Adrenal gland (tissue), 12 donors: ENCODE measurements around the gene GATAD2A. TPM values are rescaled to one million over a fixed set of nuclear protein-coding genes. Genes with fewer than 3 reads are reported as not detected.

Source experiments
- DNase-seq, 7 donors: peaks; one replicate each; pipeline ENCODE4 v3.0.0-alpha.2; 2019 to 2020
- H3K27ac ChIP-seq, 5 donors: fragments of 200-600 bp; sonication (generic) in 4 of 5; 1 replicate in 3 of 5; 2 replicates in 2 of 5; pipeline versions ENCODE4 v1.5.1 to v1.8.0; 2016 to 2020; ENCODE audit warnings: mild to moderate bottlenecking in 1 of 5
- H3K27me3 ChIP-seq: fragments of 200-600 bp; 2 replicates; pipeline ENCODE4 v1.8.0; 2021
- H3K36me3 ChIP-seq, 2 donors: fragments of 200-600 bp; replicated peaks in 1 of 2; 1 replicate in 1 of 2; 2 replicates in 1 of 2; pipeline versions ENCODE4 v1.5.1 to v1.8.0; 2018 to 2022
- H3K4me1 ChIP-seq, 2 donors: fragments of 200-600 bp; replicated peaks in 1 of 2; 1 replicate in 1 of 2; 2 replicates in 1 of 2; pipeline versions ENCODE4 v1.5.1 to v1.8.0; 2018 to 2021
- H3K4me3 ChIP-seq, 4 donors: fragments of 200-600 bp; sonication (generic) in 3 of 4; one replicate each; pipeline ENCODE4 v1.5.1; 2016 to 2018
- H3K9me3 ChIP-seq, 3 donors: fragments of 200-600 bp; sonication (generic) in 1 of 3; replicated peaks in 1 of 3; 1 replicate in 2 of 3; 2 replicates in 1 of 3; pipeline versions ENCODE4 v1.5.1 to v1.8.0; 2016 to 2021
- POLR2A ChIP-seq, 2 donors: fragments of 450-650 bp; IDR thresholded peaks; one replicate each; pipeline ENCODE4 v1.6.1; 2017; ENCODE audit warnings: antibody characterized with exemption in 2 of 2, mild to moderate bottlenecking in 2 of 2, moderate library complexity in 1 of 2
- WGBS, 4 donors: extraction: QIAGEN DNeasy Blood & Tissue Kit in 2 of 4; methylation state at CpG; one replicate each; pipeline versions ENCODE4 v1.1.5 to v1.1.7; 2013 to 2017; 5-methylcytosine and 5-hydroxymethylcytosine counted together
- intact Hi-C, 2 donors: fragments of 100-400 bp; cut with DNase I; formaldehyde crosslinking; loops; one replicate each; pipeline versions ENCODE4 v1.14.1 to v1.15.0; 2022 to 2023
- polyA plus RNA-seq, 3 donors: library from polyadenylated mRNA; stranded (reverse); fragments of 200-250 nt in 2 of 3; fragments of 350-450 nt in 1 of 3; fragmentation: Illumina TruSeq in 1 of 3; extraction: RNeasy Lipid Tissue Mini Kit (QIAGEN cat#74804) in 1 of 3; gene quantifications; one replicate each; pipeline ENCODE4 v1.2.3, GENCODE V29; 2013 to 2014
- total RNA-seq, 9 donors: library from RNA; depleted of rRNA in 4 of 9; stranded (reverse); fragments of >200 nt in 4 of 9; fragments of 120-200 nt in 1 of 9; fragmentation: NEBNext Ultra II Directional in 1 of 9; extraction: Animal tissue kit (Norgen Biotek cat#: 25700) in 1 of 9; gene quantifications; one replicate each; pipeline versions ENCODE4 v1.1.0 to v1.2.4, GENCODE V29; 2013 to 2023
- TF ChIP-seq, protein P1 (sequence below), 6 experiments: fragments of 450-650 bp in 4 of 6; fragments of 200-600 bp in 2 of 6; sonication (generic) in 1 of 6; IDR thresholded peaks; 1 replicate in 5 of 6; 2 replicates in 1 of 6; pipeline versions ENCODE4 v1.5.1 to v1.8.0; 2016 to 2021; ENCODE audit warnings: antibody characterized with exemption in 6 of 6, mild to moderate bottlenecking in 2 of 6, moderate library complexity in 1 of 6
- donor health status: healthy with polysubstance abuse.
- donor health status: Bipolar disorder and iron deficiency.
- donor health status: DM: yes; HTN: yes; CAD: no.
- donor health status: DM: no; HTN: no; CAD: no.
- donor health status: DM: no; HTN: no; CAD: no.
- donor health status: DM: yes; HTN: yes; CAD: no.

Gene GATAD2A
- total and polyA plus RNA-seq, 12 donors = 17.0 to 125 (median 61.9) TPM

DNA sequence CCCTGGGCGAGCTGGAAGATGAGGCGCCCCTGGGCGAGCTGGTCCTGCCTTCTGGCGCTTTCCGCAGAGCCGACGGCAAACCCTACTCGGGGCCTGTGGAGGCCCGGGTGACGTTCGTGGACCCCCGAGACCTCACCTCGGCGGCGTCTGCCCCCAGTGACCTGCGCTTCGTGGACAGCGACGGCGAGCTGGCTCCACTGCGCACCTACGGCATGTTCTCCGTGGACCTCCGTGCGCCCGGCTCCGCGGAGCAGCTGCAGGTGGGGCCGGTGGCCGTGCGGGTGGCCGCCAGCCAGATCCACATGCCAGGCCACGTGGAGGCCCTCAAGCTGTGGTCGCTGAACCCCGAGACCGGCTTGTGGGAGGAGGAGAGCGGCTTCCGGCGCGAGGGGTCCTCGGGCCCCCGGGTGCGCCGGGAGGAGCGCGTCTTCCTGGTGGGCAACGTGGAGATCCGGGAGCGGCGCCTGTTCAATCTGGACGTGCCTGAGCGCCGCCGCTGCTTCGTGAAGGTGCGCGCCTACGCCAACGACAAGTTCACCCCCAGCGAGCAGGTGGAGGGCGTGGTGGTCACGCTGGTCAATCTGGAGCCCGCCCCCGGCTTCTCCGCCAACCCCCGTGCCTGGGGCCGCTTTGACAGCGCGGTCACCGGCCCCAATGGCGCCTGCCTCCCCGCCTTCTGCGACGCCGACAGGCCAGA is 138.9 kb downstream of the GATAD2A start:
- H3K4me1 ChIP-seq = peaks cover 0 to 6% of the 10 kb centered on the region in 2 donors
- intact Hi-C loops = no loop called here
- H3K27ac ChIP-seq = no peak overlapping the region
- no peak overlapping the region for H3K4me3 ChIP-seq
- H3K36me3 ChIP-seq = no peaks in the 10 kb centered on the region
- no peak for DNase-seq
- H3K27me3 ChIP-seq = peaks cover 35% of the 10 kb centered on the region
- no peaks in the 10 kb centered on the region for H3K9me3 ChIP-seq
- 89 to 92% (median 91%) methylated on average over 54 to 75 of the region's 75 CpGs for WGBS, 4 donors
- TF ChIP-seq, protein P1, sequence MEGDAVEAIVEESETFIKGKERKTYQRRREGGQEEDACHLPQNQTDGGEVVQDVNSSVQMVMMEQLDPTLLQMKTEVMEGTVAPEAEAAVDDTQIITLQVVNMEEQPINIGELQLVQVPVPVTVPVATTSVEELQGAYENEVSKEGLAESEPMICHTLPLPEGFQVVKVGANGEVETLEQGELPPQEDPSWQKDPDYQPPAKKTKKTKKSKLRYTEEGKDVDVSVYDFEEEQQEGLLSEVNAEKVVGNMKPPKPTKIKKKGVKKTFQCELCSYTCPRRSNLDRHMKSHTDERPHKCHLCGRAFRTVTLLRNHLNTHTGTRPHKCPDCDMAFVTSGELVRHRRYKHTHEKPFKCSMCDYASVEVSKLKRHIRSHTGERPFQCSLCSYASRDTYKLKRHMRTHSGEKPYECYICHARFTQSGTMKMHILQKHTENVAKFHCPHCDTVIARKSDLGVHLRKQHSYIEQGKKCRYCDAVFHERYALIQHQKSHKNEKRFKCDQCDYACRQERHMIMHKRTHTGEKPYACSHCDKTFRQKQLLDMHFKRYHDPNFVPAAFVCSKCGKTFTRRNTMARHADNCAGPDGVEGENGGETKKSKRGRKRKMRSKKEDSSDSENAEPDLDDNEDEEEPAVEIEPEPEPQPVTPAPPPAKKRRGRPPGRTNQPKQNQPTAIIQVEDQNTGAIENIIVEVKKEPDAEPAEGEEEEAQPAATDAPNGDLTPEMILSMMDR (IDR thresholded peaks at IDR 0.05) = no peak
- no peak for TF ChIP-seq POLR2A (IDR thresholded peaks at IDR 0.05)

DNA sequence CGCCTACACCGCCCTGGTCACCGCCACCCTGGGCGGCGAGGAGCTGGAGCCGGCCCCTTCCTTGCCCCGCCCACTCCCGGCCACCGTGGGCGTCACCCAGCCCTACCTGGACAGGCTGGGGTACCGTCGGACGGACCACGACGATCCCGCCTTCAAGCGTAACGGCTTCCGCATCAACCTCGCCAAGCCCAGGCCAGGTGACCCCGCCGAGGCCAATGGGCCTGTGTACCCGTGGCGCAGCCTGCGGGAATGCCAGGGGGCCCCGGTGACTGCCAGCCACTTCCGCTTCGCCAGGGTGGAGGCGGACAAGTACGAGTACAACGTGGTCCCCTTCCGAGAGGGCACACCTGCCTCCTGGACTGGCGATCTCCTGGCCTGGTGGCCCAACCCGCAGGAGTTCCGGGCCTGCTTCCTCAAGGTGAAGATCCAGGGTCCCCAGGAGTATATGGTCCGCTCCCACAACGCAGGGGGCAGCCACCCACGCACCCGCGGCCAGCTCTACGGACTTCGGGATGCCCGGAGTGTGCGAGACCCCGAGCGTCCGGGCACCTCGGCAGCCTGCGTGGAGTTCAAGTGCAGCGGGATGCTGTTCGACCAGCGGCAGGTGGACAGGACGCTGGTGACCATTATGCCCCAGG is 139.6 kb downstream of the GATAD2A start:
- no peak for TF ChIP-seq POLR2A (IDR thresholded peaks at IDR 0.05)
- TF ChIP-seq, protein P1 (IDR thresholded peaks at IDR 0.05) = no peak
- H3K4me3 ChIP-seq = no peak overlapping the region
- 83 to 96% (median 90%) methylated on average over 25 to 53 of the region's 53 CpGs for WGBS, 4 donors
- no peaks in the 10 kb centered on the region for H3K9me3 ChIP-seq
- DNase-seq = no peak
- peaks cover 33% of the 10 kb centered on the region for H3K27me3 ChIP-seq
- intact Hi-C loops = no loop called here
- H3K36me3 ChIP-seq = no peaks in the 10 kb centered on the region
- no peak overlapping the region for H3K27ac ChIP-seq
- peaks cover 0 to 6% of the 10 kb centered on the region in 2 donors for H3K4me1 ChIP-seq

DNA sequence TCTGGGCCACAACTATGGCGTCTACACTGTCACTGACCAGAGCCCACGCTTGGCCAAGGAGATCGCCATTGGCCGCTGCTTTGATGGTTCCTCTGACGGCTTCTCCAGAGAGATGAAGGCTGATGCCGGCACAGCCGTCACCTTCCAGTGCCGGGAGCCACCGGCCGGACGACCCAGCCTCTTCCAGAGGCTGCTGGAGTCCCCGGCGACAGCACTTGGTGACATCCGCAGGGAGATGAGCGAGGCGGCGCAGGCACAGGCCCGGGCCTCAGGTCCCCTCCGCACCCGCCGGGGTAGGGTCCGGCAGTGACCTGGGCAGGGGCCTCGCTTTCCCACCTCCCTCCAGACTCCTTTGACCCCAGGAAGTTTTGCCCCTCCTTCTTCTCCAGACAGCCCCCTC is 140.2 kb downstream of the GATAD2A start:
- Histone ChIP-seq H3K4me3 (no peak overlapping the region), H3K36me3 (no peaks in the 10 kb centered on the region), H3K4me1 (peaks cover 0 to 6% of the 10 kb centered on the region in 2 donors), H3K9me3 (no peaks in the 10 kb centered on the region), H3K27me3 (peaks cover 30% of the 10 kb centered on the region), H3K27ac (no peak overlapping the region)
- 89 to 94% (median 92%) methylated on average over 17 to 23 of the region's 23 CpGs for WGBS, 4 donors
- DNase-seq = no peak
- intact Hi-C loops = no loop called here
- TF ChIP-seq, protein P1 (IDR thresholded peaks at IDR 0.05) = no peak
- TF ChIP-seq POLR2A (IDR thresholded peaks at IDR 0.05) = no peak

DNA sequence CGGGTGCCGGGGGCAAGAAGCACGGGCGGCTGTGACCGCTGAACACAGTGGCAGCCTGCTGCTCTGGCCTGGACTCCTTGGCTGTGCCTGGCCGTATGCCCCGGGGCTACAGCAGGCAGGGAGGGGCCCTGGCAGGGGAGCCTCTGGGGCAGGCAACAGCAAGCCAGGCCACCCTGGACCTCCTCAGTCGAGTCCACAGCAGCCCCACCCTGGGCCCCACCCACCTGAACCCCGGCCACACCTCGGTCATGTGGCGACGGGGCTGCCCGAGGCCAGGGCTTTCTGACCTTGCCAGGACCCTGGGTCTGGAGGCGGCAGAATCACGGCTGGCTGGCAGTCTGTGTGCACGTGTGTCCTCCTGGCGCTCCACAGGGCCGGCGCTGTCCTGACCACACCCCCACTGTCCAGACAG is 141.3 kb downstream of the GATAD2A start:
- no peaks in the 10 kb centered on the region for H3K9me3 ChIP-seq
- 50 to 61% (median 57%) methylated on average over 2 to 19 of the region's 19 CpGs for WGBS, 4 donors
- intact Hi-C loops = no loop called here
- H3K27me3 ChIP-seq = peaks cover 19% of the 10 kb centered on the region
- no peak overlapping the region for H3K27ac ChIP-seq
- H3K4me1 ChIP-seq = no peaks in the 10 kb centered on the region
- no peak for DNase-seq
- TF ChIP-seq, protein P1 (IDR thresholded peaks at IDR 0.05) = no peak
- TF ChIP-seq POLR2A (IDR thresholded peaks at IDR 0.05) = no peak
- no peaks in the 10 kb centered on the region for H3K36me3 ChIP-seq
- no peak overlapping the region for H3K4me3 ChIP-seq
